ENCODE data around the gene NEK8.
A peak's percentile ranks its signal among the peaks of the same experiment; 100 is the strongest.

GRCh38 chr17:28728364-28729200 is at the start of gene NEK8:
- TF ChIP-seq EP300 (IDR thresholded peaks at IDR 0.05), result peak; percentile 6
- TF ChIP-seq, protein P1, sequence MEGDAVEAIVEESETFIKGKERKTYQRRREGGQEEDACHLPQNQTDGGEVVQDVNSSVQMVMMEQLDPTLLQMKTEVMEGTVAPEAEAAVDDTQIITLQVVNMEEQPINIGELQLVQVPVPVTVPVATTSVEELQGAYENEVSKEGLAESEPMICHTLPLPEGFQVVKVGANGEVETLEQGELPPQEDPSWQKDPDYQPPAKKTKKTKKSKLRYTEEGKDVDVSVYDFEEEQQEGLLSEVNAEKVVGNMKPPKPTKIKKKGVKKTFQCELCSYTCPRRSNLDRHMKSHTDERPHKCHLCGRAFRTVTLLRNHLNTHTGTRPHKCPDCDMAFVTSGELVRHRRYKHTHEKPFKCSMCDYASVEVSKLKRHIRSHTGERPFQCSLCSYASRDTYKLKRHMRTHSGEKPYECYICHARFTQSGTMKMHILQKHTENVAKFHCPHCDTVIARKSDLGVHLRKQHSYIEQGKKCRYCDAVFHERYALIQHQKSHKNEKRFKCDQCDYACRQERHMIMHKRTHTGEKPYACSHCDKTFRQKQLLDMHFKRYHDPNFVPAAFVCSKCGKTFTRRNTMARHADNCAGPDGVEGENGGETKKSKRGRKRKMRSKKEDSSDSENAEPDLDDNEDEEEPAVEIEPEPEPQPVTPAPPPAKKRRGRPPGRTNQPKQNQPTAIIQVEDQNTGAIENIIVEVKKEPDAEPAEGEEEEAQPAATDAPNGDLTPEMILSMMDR (IDR thresholded peaks at IDR 0.05), result no peak
